Loucy (cell line): ENCODE data around the gene PPEF1.

ENCODE experiments used
- EZH2phosphoT487 ChIP-seq: fragments of 200-600 bp; IDR thresholded peaks from 2 replicates; pipeline ENCODE4 v1.6.1; 2018; ENCODE audit warnings: antibody characterized with exemption, mild to moderate bottlenecking, moderate library complexity, borderline replicate concordance
- TF ChIP-seq, protein P1 (sequence below): fragments of 200-600 bp; sonication (generic); conservative IDR thresholded peaks from 2 replicates; pipeline ENCODE4 v1.5.1; 2014; ENCODE audit warnings: mild to moderate bottlenecking, antibody characterized with exemption, low read length

DNA sequence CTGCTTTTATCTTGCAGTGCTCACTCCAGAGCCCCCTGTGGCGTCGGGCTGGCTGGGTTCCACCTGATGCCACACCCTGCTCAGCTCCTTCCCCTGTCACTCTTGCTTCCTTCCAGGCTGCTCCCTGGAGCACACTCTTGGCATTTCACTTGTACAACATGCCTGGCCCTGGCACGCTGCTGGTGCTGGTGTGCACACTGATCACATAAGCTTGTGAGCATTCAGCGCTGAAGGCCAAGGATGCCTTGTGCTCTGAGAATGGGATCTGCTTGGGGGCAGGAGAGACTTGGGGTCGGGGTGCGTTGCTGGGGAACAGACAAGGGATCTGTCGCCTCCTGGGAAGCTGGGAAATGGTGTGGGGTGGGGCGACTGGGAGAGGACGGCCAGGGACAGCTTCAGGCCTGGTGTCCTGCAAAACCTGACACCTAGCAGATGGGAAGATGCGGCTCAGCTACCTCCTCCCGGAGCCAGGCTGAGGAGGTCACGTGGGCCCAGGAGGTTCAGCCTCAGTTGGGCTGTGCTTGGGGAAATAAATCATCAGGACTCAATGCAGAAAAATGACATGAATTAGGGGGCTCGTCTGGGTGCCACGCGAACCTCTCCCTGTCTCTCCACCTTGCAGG lies 167.9 kb downstream of the PPEF1 start:
- TF ChIP-seq, protein P1, sequence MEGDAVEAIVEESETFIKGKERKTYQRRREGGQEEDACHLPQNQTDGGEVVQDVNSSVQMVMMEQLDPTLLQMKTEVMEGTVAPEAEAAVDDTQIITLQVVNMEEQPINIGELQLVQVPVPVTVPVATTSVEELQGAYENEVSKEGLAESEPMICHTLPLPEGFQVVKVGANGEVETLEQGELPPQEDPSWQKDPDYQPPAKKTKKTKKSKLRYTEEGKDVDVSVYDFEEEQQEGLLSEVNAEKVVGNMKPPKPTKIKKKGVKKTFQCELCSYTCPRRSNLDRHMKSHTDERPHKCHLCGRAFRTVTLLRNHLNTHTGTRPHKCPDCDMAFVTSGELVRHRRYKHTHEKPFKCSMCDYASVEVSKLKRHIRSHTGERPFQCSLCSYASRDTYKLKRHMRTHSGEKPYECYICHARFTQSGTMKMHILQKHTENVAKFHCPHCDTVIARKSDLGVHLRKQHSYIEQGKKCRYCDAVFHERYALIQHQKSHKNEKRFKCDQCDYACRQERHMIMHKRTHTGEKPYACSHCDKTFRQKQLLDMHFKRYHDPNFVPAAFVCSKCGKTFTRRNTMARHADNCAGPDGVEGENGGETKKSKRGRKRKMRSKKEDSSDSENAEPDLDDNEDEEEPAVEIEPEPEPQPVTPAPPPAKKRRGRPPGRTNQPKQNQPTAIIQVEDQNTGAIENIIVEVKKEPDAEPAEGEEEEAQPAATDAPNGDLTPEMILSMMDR = no peak
- no peak for TF ChIP-seq EZH2phosphoT487
